Esophagus muscularis mucosa (tissue), 4 donors: Measurements from ENCODE around the gene CLDN24. TPM values are rescaled to one million over a fixed set of nuclear protein-coding genes. Genes with fewer than 3 reads are reported as not detected.

ENCODE experiments used
- DNase-seq: peaks from one replicate; pipeline ENCODE4 v3.0.0-alpha.2; 2017; ENCODE audit errors: extremely low spot score
- H3K27ac ChIP-seq, 4 donors: fragments of 200-600 bp; sonication (generic); replicated peaks in 1 of 4; 1 replicate in 3 of 4; 2 replicates in 1 of 4; pipeline ENCODE4 v1.5.1; 2016 to 2019; ENCODE audit warnings: mild to moderate bottlenecking in 1 of 4
- H3K27me3 ChIP-seq, 4 donors: fragments of 200-600 bp; sonication (generic); one replicate each; pipeline versions ENCODE4 v1.5.1 to v1.6.0; 2016 to 2019
- H3K36me3 ChIP-seq, 4 donors: fragments of 200-600 bp; sonication (generic); one replicate each; pipeline ENCODE4 v1.5.1; 2016 to 2019
- H3K4me1 ChIP-seq, 4 donors: fragments of 200-600 bp; sonication (generic); one replicate each; pipeline ENCODE4 v1.5.1; 2016 to 2019
- H3K4me3 ChIP-seq, 4 donors: fragments of 200-600 bp; sonication (generic); 1 replicate in 2 of 4; 2 replicates in 2 of 4; pipeline ENCODE4 v1.5.1; 2016 to 2019; ENCODE audit warnings: mild to moderate bottlenecking in 4 of 4, moderate library complexity in 1 of 4
- H3K9me3 ChIP-seq, 4 donors: fragments of 200-600 bp; sonication (generic); 1 replicate in 3 of 4; 2 replicates in 1 of 4; pipeline ENCODE4 v1.5.1; 2016 to 2019
- EP300 ChIP-seq: sonication (generic); formaldehyde crosslinking; IDR thresholded peaks from one replicate; pipeline ENCODE4 v1.6.1; 2017; ENCODE audit warnings: antibody characterized with exemption
- POLR2A ChIP-seq: fragments of 450-650 bp; IDR thresholded peaks from one replicate; pipeline ENCODE4 v1.6.1; 2017; ENCODE audit warnings: antibody characterized with exemption, moderate library complexity, mild to moderate bottlenecking, low read depth
- POLR2AphosphoS5 ChIP-seq, 2 donors: sonication (generic); formaldehyde crosslinking; IDR thresholded peaks; one replicate each; pipeline ENCODE4 v1.6.1; 2017; ENCODE audit warnings: antibody characterized with exemption in 2 of 2
- WGBS: methylation state at CpG from one replicate; pipeline ENCODE4 v1.1.5; 2018; 5-methylcytosine and 5-hydroxymethylcytosine counted together
- intact Hi-C: fragments of 100-400 bp; cut with DNase I; formaldehyde crosslinking; loops from one replicate; pipeline ENCODE4 v1.15.1; 2023
- total RNA-seq, 4 donors: library from RNA; depleted of rRNA; stranded (reverse); fragments of >200 nt; gene quantifications; one replicate each; pipeline versions ENCODE4 v1.1.0 to v1.2.1, GENCODE V29; 2016
- TF ChIP-seq, protein P1 (sequence below), 3 experiments: fragments of 200-600 bp in 2 of 3; fragments of 450-650 bp in 1 of 3; sonication (generic) in 2 of 3; IDR thresholded peaks; one replicate each; pipeline ENCODE4 v1.5.1; 2017 to 2019; ENCODE audit warnings: antibody characterized with exemption in 3 of 3, mild to moderate bottlenecking in 2 of 3, moderate library complexity in 1 of 3

The CLDN24 gene
- total RNA-seq, 4 donors from 2014 or later = not detected

DNA sequence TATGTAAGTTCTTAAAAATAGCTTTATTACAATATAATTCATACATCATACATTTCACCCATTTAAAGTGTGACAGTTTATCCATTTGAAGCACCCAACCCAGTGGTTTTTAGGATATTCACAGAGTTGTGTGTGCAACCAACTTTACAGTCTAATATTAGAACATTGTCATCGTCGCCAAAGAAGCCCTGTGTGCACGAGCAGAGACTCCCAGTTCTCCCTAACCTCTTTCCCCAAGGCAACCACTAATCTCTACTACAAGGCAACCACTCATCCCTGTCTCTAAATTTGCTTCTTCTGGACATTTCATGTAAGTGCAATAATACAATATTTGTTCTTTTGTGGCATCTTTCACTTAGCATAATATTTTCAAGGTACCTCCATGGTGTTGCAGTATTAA is 49.8 kb downstream of the CLDN24 start:
- H3K27ac ChIP-seq = no peak overlapping the region
- peaks cover 37 to 83% (median 62%) of the 10 kb centered on the region in 4 donors for H3K36me3 ChIP-seq
- intact Hi-C loops = no loop called here
- no peaks in the 10 kb centered on the region for H3K27me3 ChIP-seq
- TF ChIP-seq, protein P1, sequence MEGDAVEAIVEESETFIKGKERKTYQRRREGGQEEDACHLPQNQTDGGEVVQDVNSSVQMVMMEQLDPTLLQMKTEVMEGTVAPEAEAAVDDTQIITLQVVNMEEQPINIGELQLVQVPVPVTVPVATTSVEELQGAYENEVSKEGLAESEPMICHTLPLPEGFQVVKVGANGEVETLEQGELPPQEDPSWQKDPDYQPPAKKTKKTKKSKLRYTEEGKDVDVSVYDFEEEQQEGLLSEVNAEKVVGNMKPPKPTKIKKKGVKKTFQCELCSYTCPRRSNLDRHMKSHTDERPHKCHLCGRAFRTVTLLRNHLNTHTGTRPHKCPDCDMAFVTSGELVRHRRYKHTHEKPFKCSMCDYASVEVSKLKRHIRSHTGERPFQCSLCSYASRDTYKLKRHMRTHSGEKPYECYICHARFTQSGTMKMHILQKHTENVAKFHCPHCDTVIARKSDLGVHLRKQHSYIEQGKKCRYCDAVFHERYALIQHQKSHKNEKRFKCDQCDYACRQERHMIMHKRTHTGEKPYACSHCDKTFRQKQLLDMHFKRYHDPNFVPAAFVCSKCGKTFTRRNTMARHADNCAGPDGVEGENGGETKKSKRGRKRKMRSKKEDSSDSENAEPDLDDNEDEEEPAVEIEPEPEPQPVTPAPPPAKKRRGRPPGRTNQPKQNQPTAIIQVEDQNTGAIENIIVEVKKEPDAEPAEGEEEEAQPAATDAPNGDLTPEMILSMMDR (IDR thresholded peaks at IDR 0.05) = no peak
- no peak for TF ChIP-seq POLR2AphosphoS5 (IDR thresholded peaks at IDR 0.05)
- no peak for TF ChIP-seq EP300
- TF ChIP-seq POLR2A = no peak
- 87% methylated on average over 3 of the region's 3 CpGs for WGBS
- no peak overlapping the region for H3K4me3 ChIP-seq
- H3K4me1 ChIP-seq = no peaks in the 10 kb centered on the region
- H3K9me3 ChIP-seq = peaks cover 6 to 24% (median 23%) of the 10 kb centered on the region in 4 donors
- DNase-seq = no peak

Other genes with a start within 250 kb of the CLDN24 start
- gene WWC2, start 223.2 kb downstream of the CLDN24 start, total RNA-seq = 10 to 100 TPM; 28.2 to 38.5 (median 37.0) TPM
- gene CLDN22, start 2.1 kb downstream of the CLDN24 start, total RNA-seq = not detected
- gene CDKN2AIP, start 122.2 kb upstream of the CLDN24 start, total RNA-seq = 10 to 100 TPM; 19.4 to 21.8 (median 20.5) TPM
- gene ING2, start 182.6 kb upstream of the CLDN24 start, total RNA-seq = 10 to 100 TPM; 26.2 to 42.8 (median 38.6) TPM